Vagina (tissue), 2 donors: ENCODE results near the gene TMEM208. TPM values are rescaled to one million over a fixed set of nuclear protein-coding genes. Genes with fewer than 3 reads are reported as not detected.

Experiments
- DNase-seq, 2 donors: peaks; one replicate each; pipeline ENCODE4 v3.0.0-alpha.2; 2017; ENCODE audit errors: extremely low spot score in 2 of 2
- H3K27ac ChIP-seq: fragments of 200-600 bp; sonication (generic); one replicate; pipeline ENCODE4 v1.5.1; 2019
- H3K27me3 ChIP-seq: fragments of 200-600 bp; sonication (generic); one replicate; pipeline ENCODE4 v1.5.1; 2019
- H3K36me3 ChIP-seq, 2 donors: fragments of 200-600 bp; sonication (generic); one replicate each; pipeline ENCODE4 v1.5.1; 2017 to 2019
- H3K4me1 ChIP-seq: fragments of 200-600 bp; sonication (generic); one replicate; pipeline ENCODE4 v1.5.1; 2019
- H3K4me3 ChIP-seq, 2 donors: fragments of 200-600 bp; sonication (generic); 1 replicate in 1 of 2; 2 replicates in 1 of 2; pipeline ENCODE4 v1.5.1; 2016 to 2019
- H3K9me3 ChIP-seq: fragments of 200-600 bp; sonication (generic); one replicate; pipeline ENCODE4 v1.5.1; 2019
- CTCF ChIP-seq, 3 experiments: fragments of 450-650 bp in 2 of 3; fragments of 200-600 bp in 1 of 3; sonication (generic) in 1 of 3; IDR thresholded peaks; one replicate each; pipeline ENCODE4 v1.5.1; 2017 to 2019; ENCODE audit warnings: antibody characterized with exemption in 3 of 3, mild to moderate bottlenecking in 2 of 3, moderate library complexity in 2 of 3
- POLR2A ChIP-seq, 2 donors: fragments of 450-650 bp; IDR thresholded peaks; one replicate each; pipeline ENCODE4 v1.6.1; 2017; ENCODE audit warnings: antibody characterized with exemption in 2 of 2, mild to moderate bottlenecking in 2 of 2, moderate library complexity in 2 of 2
- POLR2AphosphoS5 ChIP-seq, 2 donors: sonication (generic); formaldehyde crosslinking; IDR thresholded peaks; one replicate each; pipeline ENCODE4 v1.9.0; 2017; ENCODE audit warnings: antibody characterized with exemption in 2 of 2, mild to moderate bottlenecking in 2 of 2, low read depth in 1 of 2; ENCODE audit not compliant: insufficient read depth in 1 of 2
- intact Hi-C: fragments of 100-400 bp; cut with DNase I; formaldehyde crosslinking; loops from one replicate; pipeline ENCODE4 v1.15.1; 2023
- total RNA-seq: library from RNA; depleted of rRNA; stranded (reverse); fragments of >200 nt; gene quantifications from one replicate; pipeline ENCODE4 v1.2.3, GENCODE V29; 2016

Gene TMEM208
- total RNA-seq, 1 donor from 2014 or later = 48.9 TPM

- Histone ChIP-seq H3K9me3 (no peaks in the 10 kb centered on the region), H3K36me3 (peaks cover 1 to 35% of the 10 kb centered on the region in 2 donors), H3K4me1 (peaks cover 13% of the 10 kb centered on the region), H3K27me3 (no peaks in the 10 kb centered on the region), H3K4me3 (no peak overlapping the region), H3K27ac (no peak overlapping the region)
- DNase-seq = no peak
- TF ChIP-seq POLR2A (IDR thresholded peaks at IDR 0.05) (no peak), CTCF (IDR thresholded peaks at IDR 0.05) (no peak), POLR2AphosphoS5 (IDR thresholded peaks at IDR 0.05; ENCODE audit: insufficient read depth in 1 of 2, low read depth in 1 of 2) (no peak)
- intact Hi-C loops = no loop called here
Measured at GRCh38 chr16:67201411-67202345, 25.3 kb upstream of the TMEM208 start.

DNA sequence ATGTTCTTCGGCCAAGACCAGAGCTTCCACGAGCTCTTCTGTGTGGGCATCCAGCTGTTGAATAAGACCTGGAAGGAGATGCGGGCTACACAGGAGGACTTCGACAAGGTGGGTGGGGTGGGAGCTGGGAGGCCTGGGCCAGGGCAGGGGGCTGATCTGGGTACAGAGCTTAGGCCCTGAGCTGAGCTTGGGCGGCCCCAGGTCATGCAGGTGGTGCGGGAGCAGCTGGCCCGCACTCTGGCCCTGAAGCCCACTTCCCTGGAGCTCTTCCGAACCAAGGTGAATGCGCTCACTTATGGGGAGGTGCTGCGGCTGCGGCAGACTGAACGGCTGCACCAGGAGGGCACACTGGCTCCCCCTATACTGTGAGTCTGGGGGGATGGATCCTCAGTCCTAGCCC, 24.5 kb upstream of the TMEM208 start:
- H3K27ac ChIP-seq = no peak overlapping the region
- TF ChIP-seq POLR2AphosphoS5 (IDR thresholded peaks at IDR 0.05; ENCODE audit: insufficient read depth in 1 of 2, low read depth in 1 of 2) = no peak
- TF ChIP-seq POLR2A (IDR thresholded peaks at IDR 0.05) = no peak
- no peak for TF ChIP-seq CTCF (IDR thresholded peaks at IDR 0.05)
- peaks cover 0 to 27% of the 10 kb centered on the region in 2 donors for H3K36me3 ChIP-seq
- no peak for DNase-seq
- H3K4me3 ChIP-seq = no peak overlapping the region
- no peaks in the 10 kb centered on the region for H3K9me3 ChIP-seq
- peaks cover 13% of the 10 kb centered on the region for H3K4me1 ChIP-seq
- intact Hi-C loops = no loop called here
- no peaks in the 10 kb centered on the region for H3K27me3 ChIP-seq

GRCh38 chr16:67202956-67203493, 23.9 kb upstream of the TMEM208 start:
- TF ChIP-seq POLR2AphosphoS5 (IDR thresholded peaks at IDR 0.05; ENCODE audit: insufficient read depth in 1 of 2, low read depth in 1 of 2) (no peak), CTCF (IDR thresholded peaks at IDR 0.05) (no peak), POLR2A (IDR thresholded peaks at IDR 0.05) (no peak)
- Histone ChIP-seq H3K9me3 (no peaks in the 10 kb centered on the region), H3K27ac (no peak overlapping the region), H3K4me3 (no peak overlapping the region), H3K27me3 (no peaks in the 10 kb centered on the region), H3K36me3 (peaks cover 0 to 21% of the 10 kb centered on the region in 2 donors), H3K4me1 (peaks cover 13% of the 10 kb centered on the region)
- DNase-seq = no peak
- intact Hi-C loops = no loop called here

DNA sequence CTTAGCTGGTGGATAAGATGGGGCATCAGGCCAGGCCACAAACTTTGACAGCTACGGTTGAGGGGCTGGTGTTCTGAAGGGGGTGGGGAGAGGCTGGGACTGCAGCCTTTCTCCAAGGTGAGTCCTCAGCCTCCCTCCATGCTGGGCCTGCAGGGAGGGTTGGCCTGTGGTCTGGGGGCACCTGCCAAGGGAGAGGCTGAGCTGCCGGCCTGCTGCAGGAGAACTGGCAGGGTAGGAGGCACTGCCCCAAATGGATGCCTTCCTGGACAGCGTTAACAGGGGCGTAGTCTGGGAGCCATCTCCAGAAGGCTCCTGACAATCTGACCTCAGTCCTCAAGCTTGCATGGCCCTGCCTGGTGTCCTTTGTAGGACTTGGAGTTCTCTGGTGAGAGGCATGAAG, 22.9 kb upstream of the TMEM208 start:
- H3K27me3 ChIP-seq = no peaks in the 10 kb centered on the region
- peaks cover 0 to 18% of the 10 kb centered on the region in 2 donors for H3K36me3 ChIP-seq
- no peak overlapping the region for H3K27ac ChIP-seq
- intact Hi-C loops = no loop called here
- H3K4me3 ChIP-seq = no peak overlapping the region
- DNase-seq = no peak
- peaks cover 3% of the 10 kb centered on the region for H3K4me1 ChIP-seq
- no peaks in the 10 kb centered on the region for H3K9me3 ChIP-seq
- TF ChIP-seq POLR2A (IDR thresholded peaks at IDR 0.05) (no peak), POLR2AphosphoS5 (IDR thresholded peaks at IDR 0.05; ENCODE audit: insufficient read depth in 1 of 2, low read depth in 1 of 2) (no peak), CTCF (IDR thresholded peaks at IDR 0.05) (no peak)
